Activated CD8-positive, alpha-beta memory T cell treated with anti-CD3 and anti-CD28 coated beads for 36 hours (primary cell): Measurements from ENCODE around the gene HBQ1. TPM values are rescaled to one million over a fixed set of nuclear protein-coding genes. Genes with fewer than 3 reads are reported as not detected.
"Not testable (repeated sequence)": the region's sequence is repeated elsewhere in the genome, so short reads cannot be mapped to it uniquely, and the experiment has no call there.

ENCODE experiments used
- CTCF ChIA-PET: fragments of 350-600 bp; sonication (Branson Sonifier 250); formaldehyde crosslinking; loops from one replicate; lab custom pipeline; 2021; ENCODE audit warnings: antibody characterized with exemption; lab: Charles Lee
- POLR2A ChIA-PET: fragments of 350-600 bp; sonication (Branson Sonifier 250); formaldehyde crosslinking; loops from one replicate; lab custom pipeline; 2021; ENCODE audit warnings: antibody characterized with exemption; lab: Charles Lee
- total RNA-seq, 2 experiments: library from RNA; stranded (reverse); gene quantifications; one replicate each; pipeline ENCODE4 v1.2.3, GENCODE V29; 2021

Gene HBQ1
- total RNA-seq, 2 experiments from 2014 or later = 1.3 TPM; not detected in 1

DNA sequence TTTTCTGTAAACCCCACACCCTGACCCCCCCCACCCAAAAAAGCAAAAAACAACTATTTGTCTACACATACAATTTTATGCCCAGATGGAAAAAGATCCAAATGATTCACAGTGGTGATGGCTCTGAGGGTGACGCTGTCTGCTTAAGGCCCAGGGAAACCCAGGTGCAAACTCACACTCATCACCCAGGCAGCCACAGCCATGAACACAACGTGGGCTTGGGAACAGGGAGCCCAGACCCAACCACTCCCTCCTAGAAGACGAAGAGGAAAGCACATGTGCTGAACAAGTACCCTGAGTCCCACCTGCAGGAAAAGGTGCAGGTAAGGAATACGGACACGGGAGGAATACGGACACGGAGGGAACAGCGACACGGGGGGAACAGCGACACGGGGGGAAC, 5.4 kb downstream of the HBQ1 start:
- POLR2A ChIA-PET = no interaction called here
- CTCF ChIA-PET = interaction anchor here (0.5 to 1.0 kb wide), 2 partner anchors 12 to 79 kb away, joined by 3 to 6 read pairs; no protein-coding TSS in a partner anchor

DNA sequence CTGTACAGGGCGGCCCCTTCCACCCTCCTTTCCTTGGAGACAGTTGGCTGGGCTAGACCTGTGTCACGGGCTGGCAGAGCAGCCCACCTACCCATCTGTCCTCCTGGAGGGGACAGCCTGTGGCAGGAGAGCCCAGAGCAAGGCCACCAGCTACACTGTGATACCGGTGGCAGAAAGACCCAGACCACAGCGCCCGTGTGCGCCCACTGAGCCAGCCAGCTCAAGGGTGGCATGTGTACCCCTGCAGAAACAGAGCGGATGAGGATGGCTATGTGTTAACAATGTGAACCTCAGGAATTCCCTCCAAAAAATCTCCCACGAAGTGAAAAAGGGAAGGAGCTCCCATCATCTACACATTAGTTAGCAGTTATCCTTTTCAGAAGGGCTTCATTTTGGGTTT, 7.1 kb downstream of the HBQ1 start:
- ChIA-PET CTCF (interaction anchor here (1.0 kb wide), 1 partner anchor 9 kb away, joined by 3 read pairs; no protein-coding TSS in a partner anchor), POLR2A (no interaction called here)

DNA sequence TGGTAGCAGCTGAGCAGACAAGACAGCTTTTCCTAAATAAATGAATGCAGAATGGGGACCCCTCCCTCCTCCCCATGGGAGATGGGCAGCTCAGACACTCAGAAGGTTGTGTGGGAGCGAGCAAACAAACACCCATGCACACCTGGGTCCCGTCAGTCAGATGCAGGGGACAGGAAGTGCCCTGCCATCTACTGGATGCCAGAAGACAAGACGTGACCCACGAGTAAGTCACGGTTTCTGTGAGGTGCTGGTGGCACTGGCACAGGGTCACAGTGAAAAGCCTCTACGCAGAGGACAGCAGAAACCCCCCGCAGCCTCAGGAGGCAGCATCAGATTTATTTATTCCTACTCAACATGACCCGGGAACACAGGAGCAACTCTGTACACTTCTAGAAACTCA, 8.4 kb downstream of the HBQ1 start:
- ChIA-PET CTCF (interaction anchor here (1.1 kb wide), 1 partner anchor 22 kb away, joined by 3 read pairs; no protein-coding TSS in a partner anchor), POLR2A (no interaction called here)

DNA sequence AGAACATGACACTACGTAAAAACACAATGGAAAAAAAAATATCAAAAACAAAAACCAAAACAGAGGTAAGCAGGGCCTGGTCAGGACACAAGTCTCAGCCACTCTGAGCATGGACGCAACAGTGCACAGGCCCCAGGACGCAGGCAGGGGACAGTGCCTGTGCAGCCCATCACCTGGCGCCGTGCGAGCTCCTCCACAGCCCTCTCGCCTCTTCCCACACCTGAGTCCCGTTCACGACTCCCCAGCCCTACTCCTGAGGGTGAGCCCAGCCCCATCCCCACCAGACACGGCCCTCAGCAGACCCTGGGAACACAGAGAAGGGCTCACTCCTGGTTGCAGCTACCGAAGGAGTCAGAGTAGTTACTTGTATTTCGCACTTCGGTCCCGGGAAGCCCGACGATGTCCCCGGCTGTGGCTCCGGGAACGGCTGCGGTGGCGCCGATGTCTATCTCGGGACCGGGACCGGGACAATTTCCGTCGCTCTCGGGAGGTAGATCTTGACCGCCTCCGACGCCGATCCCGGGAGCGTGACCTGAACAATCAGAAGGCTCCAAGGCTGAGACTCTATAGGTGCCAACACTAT, 9.4 kb downstream of the HBQ1 start:
- CTCF ChIA-PET = no interaction called here
- POLR2A ChIA-PET = no interaction called here

DNA sequence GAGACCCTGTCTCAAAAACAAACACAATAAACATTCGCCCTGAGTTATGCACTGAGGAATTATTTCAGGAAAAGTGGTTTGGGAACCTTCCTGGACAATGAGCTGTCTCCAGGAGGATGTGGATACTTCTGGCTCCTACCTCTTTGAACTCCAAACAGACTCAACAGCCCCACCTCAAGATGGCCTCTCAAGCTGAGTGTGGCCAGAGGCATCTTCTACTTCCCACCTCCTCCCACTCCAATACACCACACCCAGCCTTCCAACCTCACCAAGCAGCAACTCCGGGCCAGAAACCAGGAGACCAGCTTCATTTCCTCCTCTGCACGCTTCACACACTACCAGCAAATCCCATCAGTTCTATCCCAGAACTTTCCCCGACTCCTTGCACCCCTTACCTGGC, 11.6 kb downstream of the HBQ1 start:
- ChIA-PET POLR2A (no interaction called here), CTCF (interaction anchor here (1.5 to 2.0 kb wide), 3 partner anchors 10 to 95 kb away, joined by 5 to 8 read pairs (median 7); no protein-coding TSS in a partner anchor)

DNA sequence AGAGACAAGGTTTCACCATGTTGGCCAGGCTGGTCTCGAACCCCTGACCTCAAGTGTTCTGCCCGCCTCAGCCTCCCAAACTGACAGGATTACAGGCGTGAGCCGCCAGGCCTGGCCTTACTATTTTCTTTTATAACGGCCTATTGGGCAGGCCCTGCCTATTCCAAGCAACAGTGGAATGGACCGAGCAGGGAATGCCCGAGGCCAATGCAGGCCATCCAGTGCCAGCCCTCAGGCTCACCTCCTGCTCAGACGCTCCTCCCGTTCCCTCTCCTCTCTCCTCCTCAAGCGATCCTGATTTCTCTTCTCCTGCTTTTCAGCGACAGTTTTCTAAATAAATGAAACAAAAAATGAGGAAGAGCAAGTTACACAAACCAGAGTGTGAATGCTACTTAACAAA, 12.4 kb downstream of the HBQ1 start:
- ChIA-PET POLR2A (no interaction called here), CTCF (interaction anchor here (1.6 to 2.0 kb wide), 2 partner anchors 11 to 86 kb away, joined by 7 to 8 read pairs; no protein-coding TSS in a partner anchor)

DNA sequence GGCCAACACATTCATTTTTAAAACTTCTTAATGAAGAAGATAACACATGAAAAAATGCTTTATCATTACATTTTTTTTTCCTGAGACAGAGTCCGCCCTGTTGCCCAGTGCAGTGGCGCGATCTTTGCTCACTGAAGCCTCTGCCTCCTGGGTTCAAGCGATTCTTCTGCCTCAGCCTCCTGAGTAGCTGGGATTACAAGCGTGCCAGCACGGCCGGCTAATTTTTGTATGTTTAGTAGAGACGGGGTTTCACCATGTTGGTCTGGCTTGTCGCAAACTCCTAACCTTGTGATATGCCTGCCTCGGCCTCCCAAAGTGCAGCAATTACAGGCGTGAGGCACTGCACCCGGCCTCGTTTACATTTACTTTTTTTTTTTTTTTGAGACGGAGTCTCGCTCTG, 13.2 kb downstream of the HBQ1 start:
- ChIA-PET POLR2A (no interaction called here), CTCF (interaction anchor here (0.5 to 2.0 kb wide), 2 partner anchors 12 to 66 kb away, joined by 4 to 8 read pairs; no protein-coding TSS in a partner anchor)

DNA sequence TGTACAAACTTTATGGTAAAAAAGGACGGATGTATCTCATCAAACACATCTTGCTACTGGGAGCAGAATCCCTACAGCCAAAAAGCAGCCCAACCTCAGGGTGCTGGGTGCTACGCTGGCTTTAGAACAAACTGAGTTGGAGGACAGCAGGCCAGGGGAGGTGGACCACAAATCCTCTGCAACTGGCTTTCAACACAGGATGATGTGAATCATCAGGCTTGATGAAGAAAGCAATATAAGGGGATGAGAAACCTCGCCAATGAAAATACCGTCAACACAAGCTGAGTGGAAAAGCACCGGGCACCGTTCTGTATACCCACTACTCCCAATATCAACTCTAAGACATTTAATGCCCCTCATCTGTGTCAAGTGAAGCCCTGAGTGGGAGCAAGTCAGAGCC, 14.3 kb downstream of the HBQ1 start:
- POLR2A ChIA-PET = interaction anchor here (0.6 kb wide), 1 partner anchor 28 kb away, joined by 4 read pairs; no protein-coding TSS in a partner anchor
- CTCF ChIA-PET = interaction anchor here (1.3 to 1.8 kb wide), 2 partner anchors 13 to 88 kb away, joined by 3 to 8 read pairs; no protein-coding TSS in a partner anchor

DNA sequence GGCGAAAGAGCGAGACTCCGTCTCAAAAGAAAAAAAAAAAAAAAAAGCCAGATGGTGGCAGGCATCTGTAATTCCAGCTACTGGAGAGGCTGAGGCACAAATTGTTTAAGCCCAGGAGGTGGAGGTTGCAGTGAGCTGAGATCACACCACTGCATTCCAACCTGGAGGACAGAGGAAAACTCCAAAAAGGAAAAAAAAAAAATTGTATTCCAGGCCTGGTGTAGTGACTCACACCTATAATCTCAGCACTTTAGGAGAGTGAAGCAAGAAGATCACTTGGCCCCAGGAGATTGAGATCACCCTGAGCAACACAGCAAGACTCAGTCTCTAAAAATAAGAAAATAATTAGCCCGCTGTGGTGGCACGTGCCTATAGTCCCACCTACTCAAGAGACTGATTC, 20.1 kb downstream of the HBQ1 start:
- CTCF ChIA-PET = interaction anchor here (0.6 to 0.7 kb wide), 2 partner anchors 41 to 398 kb away, joined by 3 read pairs; no protein-coding TSS in a partner anchor
- POLR2A ChIA-PET = no interaction called here

DNA sequence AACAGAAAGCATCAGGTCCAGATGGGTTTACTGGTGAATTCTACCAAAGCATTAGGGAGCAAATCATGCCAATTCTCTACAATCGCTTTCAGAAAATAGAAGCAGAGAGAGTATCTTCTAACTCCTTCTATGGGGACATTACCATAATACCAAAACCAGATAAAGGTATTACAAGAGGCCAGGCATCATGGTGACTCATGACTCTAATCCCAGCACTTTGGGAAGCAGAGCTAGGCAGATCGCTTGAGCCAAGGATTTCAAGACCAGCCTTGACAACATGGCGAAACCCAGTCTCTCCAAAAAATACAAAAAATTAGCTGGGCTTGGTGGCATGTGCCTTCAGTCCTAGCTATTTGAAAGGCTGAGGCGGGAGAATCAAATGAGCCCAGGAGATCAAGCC, 23.0 kb downstream of the HBQ1 start:
- ChIA-PET CTCF (no interaction called here), POLR2A (interaction anchor here (0.5 kb wide), 1 partner anchor 385 kb away, joined by 6 read pairs; no protein-coding TSS in a partner anchor)

DNA sequence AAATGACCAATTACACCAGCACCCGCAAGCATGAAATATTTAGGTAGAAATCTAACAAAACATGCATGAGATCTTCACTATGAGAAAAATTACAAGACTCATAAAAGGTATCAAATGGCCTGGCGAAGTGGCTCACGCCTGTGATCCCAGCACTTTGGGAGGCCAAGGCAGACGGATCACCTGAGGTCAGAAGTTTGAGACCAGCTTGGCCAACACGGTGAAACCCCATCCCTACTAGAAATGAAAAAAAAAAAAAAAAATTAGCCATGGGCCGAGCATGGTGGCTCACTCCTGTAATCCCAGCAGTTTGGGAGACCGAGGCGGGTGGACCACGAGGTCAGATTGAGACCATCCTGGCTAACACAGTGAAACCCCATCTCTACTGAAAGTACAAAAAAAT, 23.8 kb downstream of the HBQ1 start:
- POLR2A ChIA-PET = interaction anchor here (0.5 kb wide), 1 partner anchor 384 kb away, joined by 6 read pairs; no protein-coding TSS in a partner anchor
- CTCF ChIA-PET = interaction anchor here (0.6 kb wide), 1 partner anchor 20 kb away, joined by 6 read pairs; no protein-coding TSS in a partner anchor

DNA sequence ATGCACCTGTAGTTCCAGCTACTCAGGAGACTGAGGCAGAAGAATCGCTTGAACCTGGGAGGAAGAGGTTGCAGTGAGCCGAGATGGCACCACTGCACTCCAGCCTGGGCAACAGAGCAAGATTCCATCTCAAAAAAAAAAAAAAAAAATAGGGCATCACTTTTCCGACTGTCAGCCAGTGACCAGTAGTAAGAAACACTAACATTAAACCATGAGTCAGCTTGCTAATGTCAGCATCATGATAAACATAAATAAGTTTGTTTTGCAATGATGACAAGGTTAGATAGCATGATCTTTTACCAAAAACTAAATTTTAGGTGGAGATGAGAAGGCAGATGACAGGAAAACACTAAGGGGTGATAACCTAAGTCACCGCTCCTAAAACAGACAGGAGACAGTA, 29.1 kb downstream of the HBQ1 start:
- POLR2A ChIA-PET, CTCF ChIA-PET: not testable (repeated sequence)

DNA sequence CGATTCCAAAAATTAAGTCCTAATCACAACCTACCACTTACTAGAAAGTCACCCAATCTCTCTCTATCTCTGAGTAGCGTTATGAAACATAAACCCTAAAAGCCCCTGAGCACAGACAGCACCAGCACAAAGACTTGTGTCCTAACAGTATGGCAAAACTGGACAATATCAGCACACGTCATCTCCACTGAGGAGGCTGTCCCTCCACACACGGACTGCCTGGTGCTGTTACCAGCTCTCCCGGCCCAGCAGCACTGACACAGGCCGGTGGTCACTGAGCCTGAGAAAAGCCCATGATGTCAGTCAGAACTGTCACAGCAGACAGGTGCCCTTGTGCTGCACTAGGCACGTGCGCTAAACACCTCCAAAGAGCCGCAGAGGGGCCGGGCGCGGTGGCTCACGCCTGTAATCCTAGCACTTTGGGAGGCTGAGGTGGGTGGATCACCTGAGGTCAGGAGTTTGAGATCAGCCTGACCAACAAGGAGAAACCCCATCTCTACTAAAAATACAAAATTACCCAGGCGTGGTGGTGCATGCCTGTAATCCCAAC, 31.4 kb downstream of the HBQ1 start:
- POLR2A ChIA-PET, CTCF ChIA-PET: not testable (repeated sequence)

DNA sequence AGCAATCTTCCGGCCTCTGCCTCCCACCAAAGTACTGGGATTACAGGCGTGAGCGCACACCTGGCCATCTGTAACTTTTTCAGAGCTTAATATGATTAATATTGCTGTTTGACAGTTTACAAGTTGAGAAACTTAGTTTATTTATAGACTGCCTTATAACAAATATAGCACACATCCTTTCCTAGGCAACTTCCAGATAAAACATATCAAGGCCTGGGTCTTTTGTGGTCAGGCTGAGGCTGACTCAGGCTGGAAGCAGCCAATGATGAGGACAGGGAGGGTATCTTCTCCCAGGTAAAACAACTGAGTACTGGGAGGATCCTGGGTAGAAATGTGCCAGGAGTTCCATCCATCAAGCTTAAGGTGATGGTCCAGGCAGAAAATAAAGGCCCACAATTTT, 32.7 kb downstream of the HBQ1 start:
- ChIA-PET POLR2A (no interaction called here), CTCF (interaction anchor here (0.5 kb wide), 1 partner anchor 15 kb away, joined by 3 read pairs; no protein-coding TSS in a partner anchor)

DNA sequence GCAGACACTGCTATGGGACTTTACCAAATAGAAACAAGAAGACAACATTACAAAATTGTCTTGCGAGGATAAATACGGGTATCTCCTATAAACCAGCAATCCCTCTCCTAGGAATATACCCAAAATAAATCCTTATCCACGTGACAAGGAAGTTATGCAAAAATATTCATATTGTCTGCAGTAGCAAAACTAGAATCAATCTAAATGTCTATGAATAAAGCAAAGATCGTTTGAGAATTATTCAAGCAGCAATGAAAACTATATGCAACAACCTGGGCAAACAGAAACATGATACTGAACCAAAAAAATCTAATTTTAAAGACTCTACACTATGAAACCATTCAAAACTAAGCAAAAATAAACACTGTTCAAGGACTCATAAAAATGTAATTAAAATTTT, 39.8 kb downstream of the HBQ1 start:
- POLR2A ChIA-PET = no interaction called here
- CTCF ChIA-PET = interaction anchor here (1.0 kb wide), 1 partner anchor 40 kb away, joined by 3 read pairs; the partner anchor contains the start of gene HBQ1

DNA sequence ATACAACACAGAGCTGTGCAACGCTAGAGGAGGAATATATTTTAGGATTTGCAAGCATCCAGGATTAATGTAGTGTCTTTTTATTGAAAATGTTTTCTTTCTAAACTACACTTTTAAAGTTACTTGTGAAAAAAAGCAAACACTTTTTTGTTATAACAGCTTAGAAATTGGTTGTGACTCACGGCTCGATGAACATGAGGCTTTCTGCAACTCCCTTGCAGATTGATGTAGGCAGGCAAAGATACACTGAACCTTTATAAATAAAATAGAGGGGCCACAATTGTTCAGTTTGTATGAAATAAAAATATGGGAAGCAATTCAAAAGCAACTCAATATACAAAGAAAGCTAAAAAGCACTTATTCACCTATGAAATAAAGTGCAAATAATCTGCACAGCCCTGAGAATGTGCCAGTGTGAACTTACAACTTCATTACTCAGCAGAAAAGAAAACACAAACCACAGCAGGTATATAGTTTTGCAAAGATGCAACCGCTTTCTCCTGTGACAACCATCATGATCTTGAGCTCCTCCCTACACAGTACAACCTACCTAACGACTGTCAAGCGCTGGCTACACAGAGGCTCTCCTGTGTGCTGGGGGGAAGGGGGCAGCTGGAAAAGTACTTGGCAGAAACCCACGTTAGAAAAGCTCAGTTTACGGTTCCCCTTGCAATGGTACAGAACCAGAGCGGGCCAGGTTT, 48.0 kb downstream of the HBQ1 start:
- CTCF ChIA-PET = interaction anchor here (0.6 to 1.8 kb wide), 8 partner anchors 24 to 134 kb away, joined by 3 to 7 read pairs (median 4); no protein-coding TSS in a partner anchor
- POLR2A ChIA-PET = interaction anchor here (0.6 to 1.5 kb wide), 5 partner anchors 66 to 175 kb away, joined by 3 to 4 read pairs (median 3); partner anchors contain the start of genes POLR3K and SNRNP25

DNA sequence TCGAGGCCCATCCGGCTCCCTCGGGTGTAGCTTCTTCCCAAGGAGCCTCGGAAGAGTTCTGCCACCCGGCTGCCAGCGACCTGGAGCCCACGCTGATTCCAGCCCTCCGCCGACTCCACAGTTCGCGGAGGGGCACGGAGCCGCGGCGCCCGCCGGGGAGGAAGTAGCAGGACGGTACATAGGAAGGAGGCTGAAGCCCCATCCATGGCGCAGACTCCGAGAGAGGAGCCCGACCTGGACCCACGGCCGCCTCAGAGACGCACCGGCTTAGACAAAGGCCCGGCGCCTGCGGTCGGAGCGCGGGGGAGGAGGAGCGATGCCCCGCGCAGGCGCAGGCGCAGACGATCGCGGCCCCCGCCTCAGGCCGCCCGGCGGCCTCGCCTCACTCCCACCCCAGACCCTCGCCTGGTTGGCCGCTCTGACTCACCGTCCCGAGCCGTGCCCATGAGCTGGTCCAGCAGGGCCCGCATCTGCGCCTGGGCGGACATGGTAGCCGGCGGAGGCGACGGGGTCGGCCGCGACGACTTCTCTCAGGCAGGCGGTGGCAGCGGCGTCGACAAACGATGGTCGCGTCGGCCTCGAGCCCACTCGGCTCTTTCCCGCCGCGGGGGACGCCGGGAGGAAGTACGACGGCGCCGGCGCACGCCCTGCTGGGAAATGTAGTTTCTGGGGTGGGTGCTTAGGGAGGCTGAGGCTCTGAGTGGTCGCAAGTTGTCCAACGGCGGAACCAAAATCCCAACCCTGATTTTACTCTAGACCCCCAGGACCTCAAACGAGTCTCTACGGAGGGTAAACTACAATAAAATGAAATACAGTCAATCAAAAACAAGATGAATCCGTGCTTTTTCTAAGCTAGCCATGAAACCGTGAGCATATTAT, 48.8 kb downstream of the HBQ1 start, which contains the start of gene LUC7L:
Gene LUC7L (minus strand): TSS at position 598 of the 879 bp plus-strand sequence. CDS start 110 bp downstream, at position 488.
- POLR2A ChIA-PET = interaction anchor here (0.7 to 1.5 kb wide), 4 partner anchors 116 to 176 kb away, joined by 3 read pairs; partner anchors contain the start of genes POLR3K and SNRNP25
- CTCF ChIA-PET = interaction anchor here (0.6 to 1.8 kb wide), 4 partner anchors 71 to 133 kb away, joined by 3 to 5 read pairs (median 4); no protein-coding TSS in a partner anchor

DNA sequence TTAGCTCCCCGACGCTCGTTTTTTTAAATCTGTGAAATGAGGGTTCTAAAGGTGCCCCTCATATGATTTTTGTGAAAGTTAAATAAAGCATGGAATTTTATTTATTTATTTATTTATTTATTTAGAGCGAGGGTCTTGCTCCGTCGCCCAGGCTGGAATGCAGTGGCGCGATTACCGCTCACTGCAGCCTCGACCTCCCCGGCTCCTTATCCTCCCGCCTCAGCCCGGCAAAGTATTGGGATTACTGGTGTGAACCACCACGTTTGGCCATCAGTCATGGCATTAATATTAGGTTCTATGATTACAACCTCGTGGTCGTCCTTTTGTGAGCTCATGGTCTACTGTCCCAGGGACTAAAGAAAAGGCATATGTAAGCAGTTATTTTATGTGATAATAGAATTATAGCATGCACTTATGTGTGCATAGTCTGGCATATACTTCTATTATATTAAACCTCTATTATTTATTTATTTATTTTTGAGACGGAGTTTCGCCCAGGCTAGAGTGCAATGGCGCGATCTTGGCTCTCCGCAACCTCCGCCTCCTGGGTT, 49.5 kb downstream of the HBQ1 start:
- POLR2A ChIA-PET = interaction anchor here (1.5 kb wide), 1 partner anchor 116 kb away, joined by 3 read pairs; no protein-coding TSS in a partner anchor
- CTCF ChIA-PET = interaction anchor here (1.8 kb wide), 1 partner anchor 132 kb away, joined by 4 read pairs; no protein-coding TSS in a partner anchor
